Endothelial cell (in vitro differentiated cells): Measurements from ENCODE around the gene KERA. TPM values are rescaled to one million over a fixed set of nuclear protein-coding genes. Genes with fewer than 3 reads are reported as not detected.
"Not testable (repeated sequence)": the region's sequence is repeated elsewhere in the genome, so short reads cannot be mapped to it uniquely, and the experiment has no call there.

Experiments used
- DNase-seq: peaks from one replicate; pipeline ENCODE4 v3.0.0; 2021; ENCODE audit warnings: low spot score
- H3K27ac Mint-ChIP-seq: one replicate; pipeline ENCODE4 v1.8.0; 2021; ENCODE audit warnings: mixed read lengths, inconsistent platforms; ENCODE audit not compliant: unreplicated experiment
- H3K27me3 Mint-ChIP-seq: one replicate; pipeline ENCODE4 v1.8.0; 2021; ENCODE audit warnings: mild to moderate bottlenecking, moderate library complexity, mixed read lengths, inconsistent platforms; ENCODE audit not compliant: unreplicated experiment
- H3K36me3 Mint-ChIP-seq: one replicate; pipeline ENCODE4 v1.8.0; 2021; ENCODE audit warnings: mild to moderate bottlenecking, low read depth, mixed read lengths, inconsistent platforms; ENCODE audit not compliant: unreplicated experiment
- H3K4me1 Mint-ChIP-seq: one replicate; pipeline ENCODE4 v1.8.0; 2021; ENCODE audit warnings: mild to moderate bottlenecking, mixed read lengths, inconsistent platforms; ENCODE audit not compliant: unreplicated experiment
- H3K4me3 Mint-ChIP-seq: one replicate; pipeline ENCODE4 v1.8.0; 2021; ENCODE audit warnings: mild to moderate bottlenecking, mixed read lengths, inconsistent platforms; ENCODE audit not compliant: unreplicated experiment
- H3K9me3 Mint-ChIP-seq: one replicate; pipeline ENCODE4 v1.8.0; 2021; ENCODE audit warnings: mixed read lengths, inconsistent platforms; ENCODE audit not compliant: unreplicated experiment
- total RNA-seq: library from RNA; stranded (reverse); fragmentation: NEBNext Ultra II Directional; extraction: Animal tissue kit (Norgen Biotek cat#: 25700); gene quantifications from one replicate; pipeline ENCODE4 v1.2.1, GENCODE V29; 2021; ENCODE audit not compliant: unreplicated experiment
- TF ChIP-seq, protein P1 (sequence below): fragments of 200-600 bp; sonication (generic); IDR thresholded peaks from one replicate; pipeline ENCODE4 v1.5.0; 2021; ENCODE audit warnings: antibody characterized with exemption; ENCODE audit not compliant: unreplicated experiment

Gene KERA
- total RNA-seq, 1 donor from 2014 or later = not detected

DNA sequence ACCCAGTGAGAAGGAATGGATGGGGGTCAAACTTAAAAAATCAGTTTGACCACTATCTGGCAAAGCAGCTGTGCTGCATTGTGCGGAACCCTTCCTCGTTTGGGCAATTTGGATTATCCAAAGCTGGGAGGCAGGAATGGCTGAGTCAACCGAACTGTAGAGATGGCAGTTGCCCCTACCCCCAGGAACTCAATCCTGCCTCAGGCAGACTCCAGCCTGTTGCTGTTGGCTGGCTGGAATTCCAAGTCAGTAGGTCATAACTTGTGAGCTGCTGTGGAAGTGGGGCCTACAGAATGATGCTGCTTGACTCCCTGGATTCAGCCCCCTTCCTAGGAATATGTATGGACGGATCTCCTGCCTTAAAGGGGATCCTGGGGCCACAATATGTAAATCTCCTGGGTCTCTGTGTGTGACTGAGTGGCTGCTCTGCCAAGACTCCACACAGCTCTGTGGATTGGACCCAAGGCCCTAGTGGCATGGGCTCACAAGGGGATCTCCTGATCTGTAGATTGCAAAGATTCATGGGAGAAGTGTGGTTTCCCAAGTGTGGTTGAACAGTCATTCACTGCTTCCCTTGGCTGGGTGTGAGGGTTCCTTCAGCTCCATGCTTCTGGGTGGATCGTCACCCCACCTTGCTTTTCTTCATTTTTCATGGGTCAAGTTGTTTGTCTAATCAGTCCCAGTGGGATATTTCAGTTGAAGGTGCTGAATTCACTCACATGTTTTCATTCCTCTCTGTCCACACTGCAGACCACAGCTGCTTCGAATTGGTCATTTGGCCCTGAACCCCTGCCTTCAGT, 34.3 kb upstream of the KERA start:
- Mint-ChIP-seq H3K27me3 (peaks cover 2% of the 10 kb centered on the region), H3K4me1 (no peaks in the 10 kb centered on the region), H3K36me3 (peaks cover 8% of the 10 kb centered on the region), H3K27ac (no peak overlapping the region), H3K4me3 (no peak overlapping the region), H3K9me3 (peaks cover 14% of the 10 kb centered on the region)
- TF ChIP-seq, protein P1, sequence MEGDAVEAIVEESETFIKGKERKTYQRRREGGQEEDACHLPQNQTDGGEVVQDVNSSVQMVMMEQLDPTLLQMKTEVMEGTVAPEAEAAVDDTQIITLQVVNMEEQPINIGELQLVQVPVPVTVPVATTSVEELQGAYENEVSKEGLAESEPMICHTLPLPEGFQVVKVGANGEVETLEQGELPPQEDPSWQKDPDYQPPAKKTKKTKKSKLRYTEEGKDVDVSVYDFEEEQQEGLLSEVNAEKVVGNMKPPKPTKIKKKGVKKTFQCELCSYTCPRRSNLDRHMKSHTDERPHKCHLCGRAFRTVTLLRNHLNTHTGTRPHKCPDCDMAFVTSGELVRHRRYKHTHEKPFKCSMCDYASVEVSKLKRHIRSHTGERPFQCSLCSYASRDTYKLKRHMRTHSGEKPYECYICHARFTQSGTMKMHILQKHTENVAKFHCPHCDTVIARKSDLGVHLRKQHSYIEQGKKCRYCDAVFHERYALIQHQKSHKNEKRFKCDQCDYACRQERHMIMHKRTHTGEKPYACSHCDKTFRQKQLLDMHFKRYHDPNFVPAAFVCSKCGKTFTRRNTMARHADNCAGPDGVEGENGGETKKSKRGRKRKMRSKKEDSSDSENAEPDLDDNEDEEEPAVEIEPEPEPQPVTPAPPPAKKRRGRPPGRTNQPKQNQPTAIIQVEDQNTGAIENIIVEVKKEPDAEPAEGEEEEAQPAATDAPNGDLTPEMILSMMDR = no peak
- no peak for DNase-seq

DNA sequence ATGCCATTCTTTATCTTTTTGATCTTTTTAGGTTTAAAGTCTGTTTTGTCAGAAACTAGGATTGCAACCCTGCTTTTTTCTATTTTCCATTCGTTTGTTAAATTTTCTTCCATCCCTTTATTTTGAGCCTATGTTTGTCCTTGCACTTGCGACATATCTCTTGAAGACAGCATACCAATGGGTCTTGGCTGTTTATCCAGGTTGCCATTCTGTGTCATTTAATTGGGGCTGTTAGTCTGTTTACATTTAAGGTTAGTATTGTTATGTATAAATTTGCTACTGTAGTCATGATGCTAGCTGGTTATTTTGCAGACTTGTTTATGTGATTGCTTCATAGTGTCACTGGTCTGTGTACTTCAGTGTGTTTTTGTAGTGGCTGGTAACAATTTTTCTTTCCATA, 32.1 kb upstream of the KERA start:
- not testable (repeated sequence) for H3K4me3 Mint-ChIP-seq, H3K4me1 Mint-ChIP-seq, H3K27ac Mint-ChIP-seq, H3K36me3 Mint-ChIP-seq, DNase-seq, H3K27me3 Mint-ChIP-seq
- peaks cover 14% of the 10 kb centered on the region for H3K9me3 Mint-ChIP-seq

DNA sequence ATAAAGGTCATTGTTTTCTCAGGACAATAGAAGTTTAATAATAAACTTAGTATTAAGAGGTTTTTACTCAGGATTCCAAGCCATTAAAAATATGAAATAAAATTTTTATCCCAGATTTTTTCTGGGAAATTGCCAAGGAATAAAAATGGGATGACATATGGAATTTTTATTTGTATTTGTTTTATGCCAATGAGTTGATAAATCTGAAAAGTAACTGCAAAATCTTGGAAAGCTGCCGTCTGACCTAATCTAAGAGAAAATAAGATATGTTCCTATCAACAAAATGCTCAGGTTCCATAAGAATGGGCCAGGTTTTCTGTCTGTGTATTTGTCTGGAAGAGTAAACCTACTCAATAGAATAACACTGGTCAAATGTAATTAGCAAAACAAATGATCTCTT, 22.2 kb upstream of the KERA start:
- H3K36me3 Mint-ChIP-seq = no peaks in the 10 kb centered on the region
- no peaks in the 10 kb centered on the region for H3K9me3 Mint-ChIP-seq
- no peak overlapping the region for H3K27ac Mint-ChIP-seq
- no peaks in the 10 kb centered on the region for H3K27me3 Mint-ChIP-seq
- H3K4me3 Mint-ChIP-seq = no peak overlapping the region
- TF ChIP-seq, protein P1 = no peak
- DNase-seq = no peak
- peaks cover 6% of the 10 kb centered on the region for H3K4me1 Mint-ChIP-seq

DNA sequence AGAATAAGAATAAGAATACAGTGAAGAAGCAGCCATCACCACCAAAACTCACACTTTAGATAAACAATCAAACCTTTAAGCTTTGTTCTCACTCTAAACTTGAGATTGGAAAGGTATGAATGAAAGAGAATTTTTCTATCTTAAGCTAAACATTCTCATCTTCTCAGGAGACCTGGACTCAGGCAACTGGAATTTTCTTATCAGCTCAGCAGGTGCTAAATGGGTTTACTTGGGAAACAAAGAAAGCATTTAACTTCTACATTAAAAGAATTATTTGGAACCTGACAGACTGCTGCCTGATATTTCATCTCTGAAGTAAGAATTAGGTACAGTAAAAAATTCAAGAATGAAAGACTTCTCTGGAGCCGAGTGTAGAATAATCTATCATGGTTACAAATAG, 20.7 kb upstream of the KERA start:
- peaks cover 6% of the 10 kb centered on the region for H3K4me1 Mint-ChIP-seq
- H3K9me3 Mint-ChIP-seq = no peaks in the 10 kb centered on the region
- TF ChIP-seq, protein P1 = no peak
- no peak overlapping the region for H3K27ac Mint-ChIP-seq
- H3K4me3 Mint-ChIP-seq = no peak overlapping the region
- no peak for DNase-seq
- H3K36me3 Mint-ChIP-seq = no peaks in the 10 kb centered on the region
- H3K27me3 Mint-ChIP-seq = peaks cover 1% of the 10 kb centered on the region

DNA sequence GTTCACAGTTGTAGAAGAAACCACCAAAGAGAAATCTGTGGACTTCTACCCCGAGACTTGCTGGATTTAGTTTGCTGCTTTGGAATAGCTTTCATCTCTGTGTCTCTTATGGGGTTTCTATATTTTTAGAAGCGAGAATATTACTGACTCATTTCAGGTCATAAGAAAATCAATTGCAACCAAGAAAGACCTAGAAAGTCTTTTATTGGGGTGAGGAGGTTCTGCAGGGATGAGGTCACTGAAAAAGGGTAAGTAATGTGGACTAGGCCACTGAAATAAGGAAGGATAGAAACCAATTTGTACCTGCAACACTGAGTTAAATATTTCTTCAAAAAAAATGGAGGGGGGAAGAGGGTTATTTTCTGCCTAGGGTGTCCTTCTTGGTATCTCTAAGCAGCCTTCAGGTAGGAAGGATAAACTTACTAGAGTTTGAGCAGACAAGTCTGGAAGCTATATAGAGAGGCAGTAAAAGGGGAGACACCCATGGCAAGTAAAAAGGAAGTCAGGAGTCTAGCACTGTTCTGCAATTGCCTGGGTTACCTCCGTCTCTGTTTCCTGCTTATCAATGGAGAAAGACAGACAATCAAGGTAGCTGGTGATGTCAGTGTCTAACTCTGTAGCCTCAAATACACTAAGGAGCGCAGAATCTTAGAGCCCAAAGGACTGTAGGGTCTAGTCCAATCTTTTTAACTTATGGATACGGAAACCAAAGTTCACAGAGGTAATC, 19.6 kb upstream of the KERA start:
- Mint-ChIP-seq H3K4me3 (no peak overlapping the region), H3K36me3 (no peaks in the 10 kb centered on the region)
- DNase-seq = no peak

More for the DNA sequence above, 19.6 kb upstream of the KERA start:
- Mint-ChIP-seq H3K4me1 (peaks cover 6% of the 10 kb centered on the region), H3K27me3 (peaks cover 1% of the 10 kb centered on the region), H3K9me3 (no peaks in the 10 kb centered on the region), H3K27ac (no peak overlapping the region)
- TF ChIP-seq, protein P1 = no peak
